Measurements from ENCODE around the gene SLC28A2.

GRCh38 chr15:45221053-45221599 lies 30.9 kb upstream of the SLC28A2 start:
- TF ChIP-seq CTCF (IDR thresholded peaks at IDR 0.05): no peak
- no peak for TF ChIP-seq POLR2AphosphoS5 (IDR thresholded peaks at IDR 0.05; ENCODE audit: low read depth, low read length)
